Measurements from ENCODE around the gene ODAD2. TPM values are rescaled to one million over a fixed set of nuclear protein-coding genes. Genes with fewer than 3 reads are reported as not detected.

The ODAD2 gene
- total RNA-seq, 1 donor from 2014 or later, result 0.26 TPM

DNA sequence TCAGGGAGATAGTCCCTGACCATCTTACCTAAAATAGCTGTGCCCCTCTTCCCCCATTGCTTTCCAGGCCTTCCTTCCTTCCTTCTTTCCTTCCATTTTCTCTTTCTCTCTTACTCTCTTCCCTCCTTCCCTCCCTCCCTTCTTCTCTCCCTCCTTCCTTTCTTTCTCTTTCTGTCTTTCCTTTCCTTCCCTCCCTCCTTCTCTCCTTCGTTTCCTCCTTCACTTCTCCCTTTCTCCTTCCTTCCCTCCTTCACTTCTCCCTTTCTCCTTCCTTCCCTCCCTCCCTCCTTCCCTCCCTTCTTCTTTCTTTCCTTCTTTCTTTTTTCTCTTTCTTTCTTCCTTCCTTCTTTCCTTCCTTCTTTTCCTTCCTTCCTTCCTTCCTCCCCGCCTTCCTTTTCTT, 228.7 kb downstream of the ODAD2 start:
- DNase-seq (ENCODE audit: low read depth in 2 of 2), result no peak
